B cell (primary cell): ENCODE measurements around the gene TDRD5. TPM values are rescaled to one million over a fixed set of nuclear protein-coding genes. Genes with fewer than 3 reads are reported as not detected.

Experiments
- ATAC-seq: fragments of 200-7000 bp; cut with Tn5 transposase; one replicate; pipeline ENCODE4 v1.10.0; 2021; ENCODE audit warnings: low read depth, mild to moderate bottlenecking, moderate number of reproducible peaks, moderate library complexity
- CTCF ChIA-PET: fragments of 350-600 bp; sonication (Branson Sonifier 250); formaldehyde crosslinking; loops from one replicate; lab custom pipeline; 2021; ENCODE audit warnings: antibody characterized with exemption, inconsistent platforms; lab: Charles Lee
- POLR2A ChIA-PET: fragments of 350-600 bp; sonication (Branson Sonifier 250); formaldehyde crosslinking; loops from one replicate; lab custom pipeline; 2021; ENCODE audit warnings: antibody characterized with exemption; lab: Charles Lee
- DNase-seq: peaks from one replicate; pipeline ENCODE4 v3.0.0; 2013
- H2AFZ ChIP-seq: 2 replicates; pipeline ENCODE4 v1.6.1; 2012; ENCODE audit warnings: mild to moderate bottlenecking, low read depth, low read length; ENCODE audit not compliant: insufficient read depth, poor library complexity, severe bottlenecking
- H3K27ac ChIP-seq, 2 donors: 1 replicate in 1 of 2; 2 replicates in 1 of 2; pipeline ENCODE4 v1.5.1; 2012 to 2013; ENCODE audit warnings: low read length in 2 of 2, mild to moderate bottlenecking in 2 of 2, moderate library complexity in 1 of 2
- H3K27me3 ChIP-seq, 4 experiments: fragments of 200-600 bp in 1 of 4; sonication (generic) in 1 of 4; replicated peaks in 1 of 4; 1 replicate in 2 of 4; 2 replicates in 2 of 4; pipeline versions ENCODE4 v1.6.1 to v1.7.0; 2013 to 2016; ENCODE audit warnings: low read length in 3 of 4, mild to moderate bottlenecking in 2 of 4, mixed read lengths in 1 of 4, moderate library complexity in 1 of 4; ENCODE audit not compliant: insufficient read depth in 4 of 4, control insufficient read depth in 3 of 4; ENCODE audit errors: control extremely low read depth in 1 of 4
- H3K36me3 ChIP-seq, 2 experiments: replicated peaks in 1 of 2; 1 replicate in 1 of 2; 2 replicates in 1 of 2; pipeline versions ENCODE4 v1.6.1 to v1.7.1; 2013; ENCODE audit warnings: low read length in 1 of 2; ENCODE audit not compliant: insufficient read depth in 2 of 2, control insufficient read depth in 1 of 2; ENCODE audit errors: control extremely low read depth in 1 of 2, extremely low read depth in 1 of 2
- H3K4me1 ChIP-seq, 2 donors: fragments of 200-600 bp in 1 of 2; sonication (generic) in 1 of 2; 1 replicate in 1 of 2; 2 replicates in 1 of 2; pipeline versions ENCODE4 v1.5.1 to v1.6.1; 2013 to 2017; ENCODE audit warnings: low read length in 2 of 2; ENCODE audit not compliant: control insufficient read depth in 2 of 2, insufficient read depth in 2 of 2
- H3K4me2 ChIP-seq: replicated peaks from 2 replicates; pipeline ENCODE3; 2012; ENCODE audit warnings: mild to moderate bottlenecking, low read depth, low read length; ENCODE audit not compliant: poor library complexity, severe bottlenecking
- H3K4me3 ChIP-seq, 5 experiments: fragments of 200-600 bp in 1 of 5; sonication (generic) in 1 of 5; 1 replicate in 3 of 5; 2 replicates in 2 of 5; pipeline versions ENCODE4 v1.5.1 to v1.7.0; 2011 to 2016; ENCODE audit warnings: low read length in 4 of 5, mild to moderate bottlenecking in 4 of 5, low read depth in 2 of 5, control low read depth in 1 of 5, moderate library complexity in 1 of 5; ENCODE audit not compliant: insufficient read depth in 1 of 5; ENCODE audit errors: control extremely low read depth in 1 of 5, extremely low read depth in 1 of 5
- H3K79me2 ChIP-seq: fragments of 200-600 bp; sonication (generic); one replicate; pipeline ENCODE4 v1.6.0; 2016; ENCODE audit warnings: low read length; ENCODE audit not compliant: control insufficient read depth, insufficient read depth
- H3K9ac ChIP-seq: fragments of 200-600 bp; sonication (generic); 2 replicates; pipeline ENCODE4 v1.6.1; 2017; ENCODE audit warnings: mild to moderate bottlenecking, low read length, moderate library complexity
- H3K9me3 ChIP-seq, 3 donors: one replicate each; pipeline versions ENCODE4 v1.6.1 to v1.7.1; 2013; ENCODE audit warnings: low read length in 2 of 3; ENCODE audit not compliant: control insufficient read depth in 2 of 3, insufficient read depth in 1 of 3; ENCODE audit errors: control extremely low read depth in 1 of 3
- H4K20me1 ChIP-seq: 2 replicates; pipeline ENCODE4 v1.6.0; 2012; ENCODE audit warnings: mild to moderate bottlenecking, low read length; ENCODE audit not compliant: insufficient read depth, control insufficient read depth, poor library complexity, severe bottlenecking
- H3K27ac Mint-ChIP-seq: one replicate; pipeline ENCODE4 v1.8.0; 2021; ENCODE audit warnings: mixed read lengths
- H3K27me3 Mint-ChIP-seq: one replicate; pipeline ENCODE4 v1.8.0; 2021; ENCODE audit warnings: mixed read lengths
- H3K4me1 Mint-ChIP-seq: one replicate; pipeline ENCODE4 v1.8.0; 2021; ENCODE audit warnings: mixed read lengths
- H3K4me3 Mint-ChIP-seq: one replicate; pipeline ENCODE4 v1.8.0; 2021; ENCODE audit warnings: mixed read lengths
- H3K9me3 Mint-ChIP-seq: one replicate; pipeline ENCODE4 v1.8.0; 2022; ENCODE audit warnings: mixed read lengths; ENCODE audit not compliant: insufficient read depth
- CTCF ChIP-seq: fragments of 200-600 bp; IDR thresholded peaks from one replicate; pipeline ENCODE4 v1.8.0; 2022; ENCODE audit warnings: antibody characterized with exemption, mild to moderate bottlenecking
- EZH2 ChIP-seq: IDR thresholded peaks from 2 replicates; pipeline ENCODE4 v1.6.1; 2012; ENCODE audit warnings: borderline replicate concordance, low read depth, mild to moderate bottlenecking, moderate library complexity, low read length; ENCODE audit not compliant: insufficient read depth, poor library complexity, severe bottlenecking
- WGBS: methylation state at CpG from one replicate; pipeline ENCODE4 v1.1.5; 2013; ENCODE audit warnings: missing lambda C conversion rate; ENCODE audit not compliant: insufficient coverage; 5-methylcytosine and 5-hydroxymethylcytosine counted together
- intact Hi-C: fragments of 100-400 bp; cut with micrococcal nuclease; formaldehyde crosslinking; loops from one replicate; pipeline ENCODE4 v1.10.0; 2022
- polyA minus RNA-seq: library from RNA; depleted of rRNA, polyadenylated mRNA; stranded (reverse); fragments of >200 nt; gene quantifications from 2 replicates; pipeline ENCODE4 v1.2.3, GENCODE V29; 2012
- polyA plus RNA-seq: library from polyadenylated mRNA; depleted of rRNA; stranded (reverse); fragments of >200 nt; gene quantifications from 2 replicates; pipeline ENCODE4 v1.2.3, GENCODE V29; 2012
- total RNA-seq, 2 donors: library from RNA; stranded (reverse); fragments of 120-200 nt in 1 of 2; gene quantifications; 1 replicate in 1 of 2; 2 replicates in 1 of 2; pipeline versions ENCODE4 v1.2.3 to v1.2.4, GENCODE V29; 2013 to 2022

Gene TDRD5
- total RNA-seq (not detected in 2 replicates), polyA plus RNA-seq (not detected in 2 replicates), polyA minus RNA-seq (not detected in 2 replicates)
- total RNA-seq (2013) = not detected

GRCh38 chr1:179591592-179592580 lies at the start of gene TDRD5:
Gene TDRD5, plus strand, starts transcription at chr1:179591832. Its CDS starts 784 bp downstream, at chr1:179592616.
- DNase-seq = no peak
- H3K27me3 Mint-ChIP-seq = peaks cover 55% of the 10 kb centered on the region

More at GRCh38 chr1:179591592-179592580, at the start of gene TDRD5:
- Histone ChIP-seq H3K4me1 (no peaks in the 10 kb centered on the region), H3K27ac (no peak within 1 kb of the TSS), H3K27me3 (peaks cover 0 to 28% (median 9%) of the 10 kb centered on the region in 4 experiments), H3K9ac (no peak within 1 kb of the TSS), H3K4me3 (no peak within 1 kb of the TSS), H3K36me3 (no peaks in the 10 kb centered on the region), H3K9me3 (peaks cover 0 to 22% (median 0%) of the 10 kb centered on the region in 3 donors), H2AFZ (no peak within 1 kb of the TSS), H4K20me1 (no peaks in the 10 kb centered on the region), H3K4me2 (peak within 1 kb of the TSS; percentile 26), H3K79me2 (no peaks in the 10 kb centered on the region)
- Mint-ChIP-seq H3K9me3 (no peaks in the 10 kb centered on the region), H3K4me3 (no peak within 1 kb of the TSS), H3K4me1 (no peaks in the 10 kb centered on the region), H3K27ac (no peak within 1 kb of the TSS)
- ChIA-PET CTCF (no interaction called here), POLR2A (no interaction called here)
- TF ChIP-seq CTCF (no peak), EZH2 (no peak)
- WGBS = 29% methylated on average over 75 of the region's 75 CpGs
- intact Hi-C loops = no loop called here
- no peak for ATAC-seq
